UCSD-AML1 (cell line): ENCODE data around the gene SNIP1.
"Not testable (repeated sequence)": the region's sequence is repeated elsewhere in the genome, so short reads cannot be mapped to it uniquely, and the experiment has no call there.

Experiments
- DNase-seq: peaks from one replicate; lab custom pipeline; 2025; ENCODE audit not compliant: unreplicated experiment; lab: John Stamatoyannopoulos, UW

The SNIP1 gene

DNA sequence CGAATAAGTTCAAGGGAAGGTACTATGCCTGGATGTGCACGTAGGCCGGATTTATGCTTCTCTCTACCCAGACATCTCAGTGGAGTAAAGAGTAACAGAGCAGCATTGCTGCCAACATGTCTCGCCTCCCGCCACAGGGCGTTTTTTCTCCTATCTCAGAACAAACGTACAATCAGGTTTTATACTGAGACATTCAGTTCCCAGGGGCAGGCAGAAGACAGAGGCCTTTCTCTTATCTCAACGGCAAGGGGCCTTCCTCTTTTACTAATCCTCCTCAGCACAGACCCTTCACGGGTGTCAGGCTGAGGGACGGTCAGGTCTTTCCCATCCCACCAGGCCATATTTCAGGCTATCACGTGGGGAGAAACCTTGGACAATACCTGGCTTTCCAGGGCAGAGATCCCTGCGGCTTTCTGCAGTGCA lies 5.9 kb upstream of the SNIP1 start:
- DNase-seq: not testable (repeated sequence)

DNA sequence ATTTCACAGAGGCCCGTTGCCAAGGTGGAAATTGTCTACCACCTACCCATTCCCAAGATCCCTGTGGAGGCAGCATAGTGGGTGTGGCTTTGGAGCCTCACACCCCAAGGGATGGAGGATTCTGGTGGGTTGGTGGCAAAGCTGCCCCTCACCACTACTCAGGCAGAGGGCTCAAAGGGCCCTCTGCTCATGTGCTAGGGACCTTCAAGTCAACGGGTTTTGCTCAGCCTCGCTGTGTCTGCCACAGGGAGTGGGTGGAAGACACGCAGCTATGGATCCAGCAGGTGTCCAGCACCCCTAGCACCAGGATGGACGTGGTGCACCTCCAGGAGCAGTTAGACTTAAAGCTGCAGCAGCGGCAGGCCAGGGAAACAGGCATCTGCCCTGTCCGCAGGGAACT lies 5.0 kb upstream of the SNIP1 start:
- DNase-seq: no peak

DNA sequence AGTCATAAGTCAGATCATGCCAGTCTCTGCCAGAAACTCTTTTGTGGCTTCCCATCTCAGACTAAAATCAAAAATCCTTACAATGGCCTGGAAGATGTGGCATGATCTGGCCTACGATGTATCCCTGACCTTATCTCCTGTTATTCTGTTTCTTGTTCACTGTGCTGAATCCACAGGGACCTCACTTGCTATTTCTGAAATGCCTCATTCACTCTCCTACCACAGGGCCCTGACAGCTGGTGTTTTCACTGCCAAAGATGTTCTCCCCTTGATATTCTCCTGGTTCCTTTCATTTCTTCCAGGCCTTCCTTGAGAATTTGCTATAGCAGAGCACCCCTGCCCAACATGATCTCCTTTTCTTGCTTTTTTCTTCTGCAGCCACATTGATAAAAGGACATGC lies 4.3 kb upstream of the SNIP1 start:
- DNase-seq: no peak

DNA sequence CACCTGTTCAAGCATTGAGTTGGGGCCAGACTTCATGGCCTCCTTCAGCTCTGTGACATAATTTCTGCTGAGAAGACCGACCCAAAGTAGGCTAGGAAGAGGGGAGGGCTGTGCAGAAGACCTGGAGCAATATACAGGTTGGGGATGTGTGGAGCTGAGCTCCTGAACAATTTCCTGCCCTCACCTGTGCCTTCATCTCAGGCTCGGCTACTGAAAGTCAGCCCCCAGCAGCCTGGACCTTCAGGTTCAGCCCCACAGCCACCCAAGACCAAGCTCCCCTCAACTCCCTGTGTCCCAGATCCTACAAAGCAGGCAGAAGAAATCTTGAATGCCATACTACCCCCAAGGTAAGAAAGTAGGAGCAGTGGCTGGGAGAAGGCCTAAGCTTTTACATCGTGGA lies 3.3 kb upstream of the SNIP1 start:
- no peak for DNase-seq

DNA sequence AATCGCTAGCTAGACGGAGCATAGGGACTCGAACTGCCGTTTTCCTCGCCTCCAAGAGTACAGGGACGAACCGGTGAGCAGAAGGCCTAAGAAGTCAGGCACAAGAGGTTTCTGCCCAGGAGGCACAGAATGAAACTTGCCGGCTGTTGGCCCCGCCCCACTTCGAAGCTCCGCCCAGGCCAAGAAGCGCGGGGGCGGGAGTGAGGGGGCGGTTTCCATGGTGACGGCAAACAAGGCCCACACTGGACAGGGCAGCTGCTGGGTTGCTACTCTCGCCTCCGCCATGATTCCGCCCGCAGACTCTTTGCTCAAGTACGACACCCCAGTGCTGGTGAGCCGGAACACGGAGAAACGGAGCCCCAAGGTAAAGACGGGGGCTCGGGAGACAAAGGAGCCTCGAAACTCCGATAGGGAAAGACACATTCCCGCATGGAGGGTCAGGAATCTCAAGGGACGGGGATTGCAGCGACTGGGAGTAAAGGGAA lies 2.7 kb upstream of the SNIP1 start, which contains the start of gene DNALI1:
DNALI1 (plus strand) TSS at position 229 of the 485 bp plus-strand sequence; CDS start at position 284, 55 bp downstream.
- no peak for DNase-seq

DNA sequence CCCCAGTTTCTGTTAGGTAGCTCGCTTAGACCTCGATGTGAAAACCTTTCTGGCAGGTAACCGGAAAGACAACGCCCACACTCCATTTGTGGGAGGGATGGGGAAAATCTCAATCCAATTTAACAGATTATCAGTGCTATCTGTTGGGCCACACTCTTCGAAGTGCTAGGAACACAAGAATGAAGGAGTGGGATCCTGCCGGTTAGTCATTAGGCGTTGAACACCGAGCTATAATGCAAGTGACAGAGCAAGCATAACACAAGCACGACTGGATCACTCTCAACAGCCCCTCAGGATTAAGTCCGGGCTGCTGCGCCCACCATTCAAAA lies 531 bp downstream of the SNIP1 start:
- no peak for DNase-seq

DNA sequence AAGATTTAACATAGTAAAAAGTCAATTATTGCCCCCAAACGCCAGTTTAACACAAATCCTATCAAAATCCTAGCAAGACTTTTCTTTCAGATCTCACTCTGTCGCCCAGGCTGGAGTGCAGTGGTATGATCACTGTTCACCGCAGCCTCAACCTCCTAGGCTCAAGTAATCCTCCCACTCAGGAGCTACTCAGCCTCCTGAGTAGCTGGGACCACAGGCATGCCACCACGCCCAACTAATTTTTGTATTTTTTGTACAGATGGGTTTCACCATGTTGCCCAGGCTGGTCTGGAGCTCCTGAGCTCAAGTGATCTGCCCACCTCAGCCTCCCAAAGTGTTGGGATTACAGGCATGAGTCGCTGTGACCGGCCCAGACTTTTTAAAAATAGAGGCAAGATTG lies 4.8 kb downstream of the SNIP1 start:
- no peak for DNase-seq

DNA sequence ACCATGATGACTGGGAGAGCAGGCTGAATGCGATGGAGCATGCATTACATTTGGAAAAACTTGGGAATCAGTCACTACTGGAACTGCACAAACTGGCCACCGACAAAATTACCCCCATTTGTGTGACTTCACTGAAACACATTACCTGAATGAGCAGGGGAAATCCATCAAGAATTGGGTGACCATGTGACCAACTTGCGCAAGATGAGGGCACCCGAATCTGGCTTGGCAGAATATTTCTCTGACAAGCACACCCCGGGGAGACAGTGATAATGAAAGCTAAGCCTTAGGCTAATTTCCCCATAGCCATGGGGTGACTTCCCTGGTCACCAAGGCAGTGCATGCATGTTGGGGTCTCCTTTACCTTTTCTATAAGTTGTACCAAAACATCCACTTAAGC lies 9.1 kb downstream of the SNIP1 start:
- no peak for DNase-seq

DNA sequence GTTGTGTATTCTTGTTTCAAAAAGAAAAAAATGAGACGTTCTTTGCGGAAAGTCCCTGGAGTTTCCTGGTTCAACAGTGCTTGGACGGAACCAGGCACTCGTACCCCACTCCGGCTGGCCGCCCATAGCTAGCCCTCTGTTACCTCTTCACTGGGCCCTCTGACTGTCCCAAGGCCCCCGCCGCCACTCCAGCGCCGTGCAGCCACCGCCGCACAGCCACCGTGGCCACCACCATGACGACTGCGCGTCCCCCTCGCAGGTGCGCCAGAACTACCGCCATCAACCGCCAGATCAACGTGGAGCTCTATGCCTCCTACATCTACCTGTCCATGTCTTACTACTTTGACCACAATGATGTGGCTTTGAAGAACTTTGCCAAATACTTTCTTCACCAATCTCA lies 9.6 kb downstream of the SNIP1 start:
- no peak for DNase-seq

DNA sequence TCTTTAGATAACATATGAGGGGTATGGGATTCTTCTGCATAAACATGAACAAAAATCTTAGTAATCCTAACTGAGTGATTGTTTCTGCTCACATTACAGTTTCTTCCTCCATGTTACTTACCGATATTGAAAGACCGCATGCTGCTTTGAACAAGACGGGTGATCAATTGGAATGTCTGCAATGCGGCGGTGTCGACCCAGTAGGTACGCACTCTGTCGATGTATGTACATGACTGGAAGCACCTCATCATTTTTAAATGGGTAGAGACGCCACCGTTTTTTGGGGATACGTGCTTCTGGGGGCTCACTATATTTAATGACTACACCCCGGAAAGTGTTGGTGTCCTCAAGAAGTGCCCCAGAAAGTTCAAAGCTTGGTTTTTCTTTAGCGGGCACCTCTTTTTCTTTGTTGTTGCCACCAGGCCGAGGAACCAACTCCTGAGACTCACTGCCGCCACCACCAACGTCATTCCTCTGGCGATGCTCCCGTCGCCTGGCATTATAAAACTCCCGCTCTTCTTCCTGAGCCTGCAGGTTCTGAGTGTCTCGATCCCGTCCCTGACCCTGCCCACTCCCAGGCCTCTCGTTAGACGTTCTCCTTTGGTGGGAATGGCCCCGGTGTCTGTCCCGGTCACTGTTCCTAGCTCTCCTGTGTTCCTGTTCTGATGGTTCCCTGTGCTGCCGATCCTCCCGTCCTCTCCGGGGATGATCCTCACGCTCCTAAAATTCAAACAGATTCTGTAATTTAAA lies 13.9 kb downstream of the SNIP1 start:
- DNase-seq: no peak

DNA sequence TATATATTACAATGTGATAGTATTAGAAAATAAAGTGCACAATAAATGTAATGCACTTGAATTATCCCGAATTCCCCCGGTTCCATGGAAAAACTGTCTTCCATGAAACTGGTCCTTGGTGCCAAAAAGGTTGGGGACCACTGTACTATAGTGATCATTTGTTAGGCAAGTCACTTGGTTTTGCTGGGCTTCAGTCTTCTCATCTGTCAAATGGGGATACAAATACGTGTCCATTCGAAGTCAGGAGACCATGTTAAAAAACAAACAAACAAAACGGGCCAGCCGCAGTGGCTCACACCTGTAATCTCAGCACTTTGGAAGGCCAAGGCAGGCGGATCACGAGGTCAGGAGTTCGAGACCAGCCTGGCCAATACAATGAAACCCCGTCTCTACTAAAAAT lies 14.9 kb downstream of the SNIP1 start:
- DNase-seq: not testable (repeated sequence)

DNA sequence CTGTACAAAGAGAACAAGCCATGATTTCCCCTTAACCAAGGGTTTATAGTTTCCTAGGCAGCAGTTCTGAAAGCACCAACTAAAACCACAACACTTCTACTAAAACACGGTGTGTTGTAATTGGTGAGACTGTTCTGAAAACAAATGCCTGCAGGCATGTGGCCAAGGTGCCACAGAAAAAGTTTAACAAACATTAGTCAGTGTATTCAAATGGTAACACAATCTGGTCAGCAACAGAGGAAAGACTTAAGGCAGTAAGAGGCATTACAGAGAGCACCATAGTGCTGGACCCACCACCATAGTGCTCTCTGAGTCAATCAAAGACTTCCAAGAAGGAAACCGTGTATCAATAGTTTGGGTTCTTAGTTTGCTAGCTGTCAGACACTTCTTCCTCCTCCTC lies 16.7 kb downstream of the SNIP1 start:
- no peak for DNase-seq

DNA sequence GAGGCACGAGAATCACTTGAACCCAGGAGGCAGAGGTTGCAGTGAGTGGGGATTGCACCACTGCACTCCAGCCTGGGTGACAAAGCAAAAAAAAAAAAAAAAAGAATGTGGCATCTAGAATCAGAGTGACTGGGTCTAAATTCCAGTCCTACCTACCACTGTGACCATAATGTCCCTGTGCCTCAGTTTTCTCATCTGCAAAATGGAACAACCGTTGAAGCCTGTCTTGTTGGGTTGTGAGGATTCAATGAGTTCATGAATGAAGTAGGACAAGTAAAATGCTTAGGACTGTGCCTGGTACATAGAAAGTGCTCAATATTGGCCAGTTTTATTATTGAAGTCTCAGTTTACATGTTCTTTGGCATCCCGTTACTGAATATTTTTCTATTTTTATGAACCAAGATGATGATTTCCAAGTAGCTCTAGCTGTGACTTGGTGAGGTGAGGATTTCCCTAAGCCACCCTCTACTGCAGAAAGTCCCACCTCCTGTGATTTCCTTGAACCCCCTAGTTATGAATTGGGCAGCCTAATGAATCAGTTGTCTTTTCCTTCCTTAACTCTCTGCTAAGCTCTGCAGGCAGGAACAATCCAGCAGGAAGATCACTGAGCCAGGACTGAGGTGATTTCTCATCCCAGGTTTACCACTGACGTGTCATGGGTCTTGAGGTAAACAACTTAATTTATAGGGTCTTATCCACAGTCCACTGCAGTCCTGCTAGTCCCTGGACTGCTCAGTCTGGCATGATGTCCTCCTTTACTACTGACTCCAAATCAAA lies 20.6 kb downstream of the SNIP1 start:
- DNase-seq: no peak

DNA sequence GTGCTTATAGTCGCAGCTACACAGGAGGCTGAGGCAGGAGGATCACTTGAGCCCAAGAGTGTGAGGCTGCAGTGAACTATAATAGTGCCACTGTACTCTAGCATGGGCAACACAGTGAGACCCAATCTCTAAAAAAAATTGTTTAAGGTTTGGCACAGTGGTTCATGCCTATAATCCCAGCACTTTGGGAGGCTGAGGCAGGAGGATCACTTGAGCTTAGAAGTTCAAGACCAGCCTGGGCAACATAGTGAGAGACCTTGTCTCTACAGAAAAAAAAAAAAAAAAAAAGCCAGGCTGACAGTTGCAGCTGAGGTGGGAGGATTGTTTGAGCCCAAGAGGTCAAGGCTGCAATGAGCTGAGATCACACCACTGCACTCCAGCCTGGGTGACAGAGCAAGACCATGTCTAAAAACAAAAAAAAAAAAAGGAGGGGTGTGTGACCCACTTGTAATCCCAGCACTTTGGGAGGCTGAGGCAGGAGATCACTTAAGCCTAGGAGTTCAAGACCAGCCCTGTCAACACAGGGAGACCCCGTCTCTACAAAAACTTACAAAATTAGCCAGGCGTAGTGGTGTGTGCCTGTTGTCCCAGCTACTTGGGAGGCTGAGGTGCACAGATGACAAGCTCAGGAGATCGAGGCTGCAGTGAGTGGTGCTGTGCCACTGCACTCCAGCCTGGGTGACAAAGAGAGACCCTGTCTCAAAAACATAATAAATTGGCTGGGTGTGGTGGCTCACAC lies 21.5 kb downstream of the SNIP1 start:
- not testable (repeated sequence) for DNase-seq

DNA sequence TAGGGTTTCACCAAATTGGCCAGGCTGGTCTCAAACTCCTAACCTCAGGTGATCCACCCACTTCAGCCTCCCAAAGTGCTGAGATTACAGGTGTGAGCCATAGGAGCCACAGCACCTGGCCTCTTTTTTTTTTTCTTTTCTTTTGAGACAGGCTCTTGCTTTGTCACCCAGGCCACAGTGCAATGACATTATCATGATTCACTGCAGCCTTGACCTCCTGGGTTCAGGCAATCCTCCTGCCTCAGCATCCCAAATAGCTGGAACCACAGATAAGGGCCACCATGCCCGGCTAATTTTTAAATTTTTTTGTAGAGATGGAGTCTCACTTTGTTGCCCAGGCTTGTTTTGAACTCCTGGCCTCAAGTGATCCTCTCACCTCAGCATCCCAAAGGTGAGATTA lies 24.2 kb downstream of the SNIP1 start:
- DNase-seq: not testable (repeated sequence)

DNA sequence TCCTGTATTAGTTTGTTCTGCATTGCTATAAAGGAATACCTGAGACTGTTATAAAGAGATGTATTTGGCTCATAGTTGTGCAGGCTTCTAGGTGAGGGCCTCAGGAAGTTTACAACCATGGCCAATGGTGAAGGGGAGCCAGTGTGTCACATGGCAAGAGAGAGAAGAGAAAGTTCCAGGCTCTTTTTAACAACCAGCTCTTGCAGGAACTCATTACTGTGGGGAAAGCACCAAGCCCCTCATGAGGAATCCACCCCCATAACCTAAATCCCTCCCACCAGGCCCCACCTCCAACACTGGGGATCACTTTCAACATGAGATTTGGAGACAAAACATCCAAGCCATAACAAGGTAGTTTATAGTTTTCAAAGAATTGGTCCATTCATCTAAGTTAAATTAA lies 34.5 kb downstream of the SNIP1 start:
- no peak for DNase-seq

DNA sequence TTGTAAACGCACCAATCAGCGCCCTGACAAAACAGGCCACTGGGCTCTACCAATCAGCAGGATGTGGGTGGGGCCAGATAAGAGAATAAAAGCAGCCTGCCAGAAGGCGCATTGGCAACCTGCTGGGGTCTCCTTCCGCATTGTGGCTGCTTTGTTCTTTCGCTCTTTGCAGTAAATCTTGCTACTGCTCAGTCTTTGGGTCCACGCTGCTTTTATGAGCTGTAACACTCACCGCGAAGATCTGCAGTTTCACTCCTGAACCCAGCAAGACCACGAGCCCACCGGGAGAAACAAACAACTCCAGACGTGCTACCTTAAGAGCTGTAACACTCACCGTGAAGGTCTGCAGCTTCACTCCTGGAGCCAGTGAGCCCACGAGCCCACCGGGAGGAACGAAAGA lies 35.2 kb downstream of the SNIP1 start:
- not testable (repeated sequence) for DNase-seq

DNA sequence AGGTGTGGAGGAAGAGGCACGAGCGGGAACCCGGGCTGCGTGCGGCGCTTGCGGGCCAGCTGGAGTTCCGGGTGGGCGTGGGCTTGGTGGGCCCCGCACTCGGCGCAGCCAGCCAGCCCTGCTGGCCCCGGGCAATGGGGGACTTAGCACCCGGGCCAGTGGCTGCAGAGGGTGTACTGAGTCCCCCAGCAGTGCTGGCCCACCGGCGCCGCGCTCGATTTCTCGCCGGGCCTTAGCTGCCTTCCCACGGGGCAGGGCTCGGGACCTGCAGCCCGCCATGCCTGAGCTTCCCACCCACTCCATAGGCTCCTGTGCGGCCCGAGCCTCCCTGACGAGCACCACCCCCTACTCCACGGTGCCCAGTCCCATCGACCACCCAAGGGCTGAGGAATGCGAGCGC lies 35.9 kb downstream of the SNIP1 start:
- not testable (repeated sequence) for DNase-seq

DNA sequence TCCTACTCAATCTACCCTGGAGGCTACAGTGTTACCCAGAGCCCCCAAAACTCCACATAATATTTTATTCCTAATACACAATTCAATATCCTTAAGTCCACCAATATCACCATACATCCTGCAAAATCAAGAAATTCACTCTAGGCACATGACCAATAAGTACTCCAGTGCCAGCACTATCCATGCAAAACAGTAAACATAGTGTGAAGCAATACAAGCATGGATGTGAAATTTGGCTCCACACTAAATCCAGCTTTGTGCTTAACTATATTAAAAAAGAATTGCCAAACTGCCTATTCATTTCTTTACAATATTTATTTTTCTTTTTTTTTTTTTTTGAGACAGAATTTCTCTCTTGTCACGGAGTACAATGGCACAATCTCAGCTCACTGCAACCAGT lies 36.5 kb downstream of the SNIP1 start:
- DNase-seq: no peak

DNA sequence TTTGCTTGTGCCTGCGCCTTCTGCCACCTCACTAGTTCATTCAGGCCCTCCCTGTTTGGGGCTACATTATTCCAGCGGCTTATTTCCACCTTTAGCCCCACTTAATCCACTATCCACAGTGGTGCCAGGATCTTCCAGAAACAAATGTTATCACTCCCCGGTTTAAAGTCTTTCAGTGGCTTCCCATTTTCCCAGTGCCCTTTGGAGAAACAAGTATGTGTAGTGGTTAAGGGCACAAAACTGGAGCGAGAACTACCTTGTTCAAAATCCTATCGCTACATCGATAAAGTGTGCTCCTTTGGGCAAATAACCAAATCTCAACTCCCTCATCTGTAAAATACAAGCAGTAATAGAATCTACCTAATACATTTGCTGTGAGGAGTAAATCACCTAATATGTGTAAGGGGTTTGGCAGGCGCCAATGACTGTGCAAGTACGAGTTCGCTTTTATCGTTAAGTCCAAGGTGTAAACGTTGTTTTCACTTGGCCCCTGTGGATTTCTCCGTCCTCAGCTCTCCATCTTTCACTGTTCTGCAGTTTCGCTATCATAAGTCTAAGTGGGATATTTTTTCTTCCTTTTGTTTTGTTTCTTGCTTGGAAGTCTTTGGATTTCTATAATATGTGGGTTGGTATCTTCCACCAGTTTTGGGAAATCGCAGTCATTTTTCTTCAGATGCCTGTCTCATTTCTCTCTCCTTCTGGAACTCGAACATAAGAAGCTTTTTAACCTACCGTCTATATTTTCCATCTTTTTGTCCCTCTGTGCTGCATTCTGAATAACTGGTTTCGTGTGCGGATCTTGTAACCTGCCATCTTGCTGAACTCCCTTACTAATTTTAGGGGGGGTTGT lies 38.7 kb downstream of the SNIP1 start:
- no peak for DNase-seq
